NCI-H446 treated with DMSO at 0.1 percent for 48 hours (cell line): Measurements from ENCODE around the gene ZNF672.
A peak's percentile ranks its signal among the peaks of the same experiment; 100 is the strongest.
"Not testable (repeated sequence)": the region's sequence is repeated elsewhere in the genome, so short reads cannot be mapped to it uniquely, and the experiment has no call there.

ENCODE experiments used
- DNase-seq: peaks from one replicate; lab custom pipeline; 2025; lab: John Stamatoyannopoulos, UW

ZNF672 gene

GRCh38 chr1:248812736-248813425 lies 25.1 kb upstream of the ZNF672 start:
- DNase-seq: no peak

- DNase-seq: no peak
Observed at GRCh38 chr1:248813546-248813945, 24.5 kb upstream of the ZNF672 start.

- no peak for DNase-seq
Observed at GRCh38 chr1:248814351-248814750, 23.7 kb upstream of the ZNF672 start.

GRCh38 chr1:248815407-248816034 lies 22.5 kb upstream of the ZNF672 start:
- DNase-seq: no peak

DNA sequence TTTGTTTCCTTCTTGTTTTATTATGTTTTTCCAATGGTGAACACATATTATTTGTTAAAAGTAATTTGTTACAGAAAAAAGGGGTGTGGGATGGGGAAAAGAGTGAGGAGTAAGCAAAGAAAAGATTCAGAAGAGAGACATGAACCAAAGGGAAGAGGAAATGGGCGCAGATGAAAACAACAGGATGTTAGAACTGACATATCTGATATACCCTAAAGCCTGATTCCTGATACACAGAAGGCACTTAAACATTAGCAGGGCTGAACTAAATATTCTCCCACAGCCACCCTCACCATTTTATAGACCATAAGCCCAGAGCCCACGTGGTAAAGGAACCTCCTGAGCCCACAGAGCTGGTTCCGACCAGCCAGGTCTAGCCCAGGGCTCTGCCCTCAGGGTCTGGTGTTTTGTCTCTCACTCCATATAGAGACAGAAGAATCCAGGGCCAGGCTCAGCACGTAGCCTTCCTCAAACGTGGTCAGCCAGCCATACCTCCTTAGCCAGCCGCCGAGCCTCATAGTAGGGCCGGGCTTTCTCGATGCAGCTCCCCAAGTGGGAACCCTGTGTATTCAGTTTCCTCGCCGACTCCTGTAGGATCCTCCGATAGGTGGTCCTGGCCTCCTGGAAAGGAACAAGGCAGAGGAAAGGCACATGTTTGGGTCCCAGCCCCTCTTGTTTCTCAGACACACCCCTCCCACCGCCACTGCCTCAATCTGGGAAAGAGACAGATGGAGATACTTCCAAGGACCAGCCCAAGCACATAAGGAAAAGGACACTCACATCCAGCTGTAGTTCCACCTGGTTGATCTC lies 21.8 kb upstream of the ZNF672 start:
- DNase-seq: no peak

GRCh38 chr1:248817065-248817464 lies 21.0 kb upstream of the ZNF672 start:
- no peak for DNase-seq

- DNase-seq: no peak
Observed at GRCh38 chr1:248818505-248819374, 19.3 kb upstream of the ZNF672 start.

DNA sequence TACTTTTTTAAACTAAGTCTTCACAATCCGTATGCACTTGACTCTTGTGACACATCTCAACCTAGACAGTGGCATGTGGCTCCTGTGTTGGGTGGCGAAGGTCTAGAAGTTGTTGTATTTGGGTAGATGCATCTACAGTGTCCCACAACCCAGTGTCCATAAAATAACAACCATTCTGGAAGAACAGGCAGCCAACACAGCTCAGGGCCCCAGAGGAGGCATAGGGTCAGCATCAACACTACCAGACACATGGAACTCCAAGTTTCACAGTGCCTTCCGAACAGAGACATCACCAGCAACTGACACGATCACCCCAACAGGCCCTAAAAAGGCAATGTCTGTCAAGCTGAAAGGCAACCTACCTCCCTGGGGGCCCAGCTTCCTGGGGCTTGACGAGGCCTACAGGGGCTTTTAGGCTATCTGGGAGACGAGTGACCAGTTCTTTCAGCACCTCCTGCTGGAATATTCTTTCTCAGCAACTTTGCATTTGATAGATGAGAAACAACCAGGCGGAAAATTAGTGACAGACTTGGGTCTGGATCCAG lies 17.9 kb upstream of the ZNF672 start:
- DNase-seq: no peak

GRCh38 chr1:248821101-248821500 lies 16.9 kb upstream of the ZNF672 start:
- DNase-seq: no peak

GRCh38 chr1:248821641-248822040 lies 16.4 kb upstream of the ZNF672 start:
- no peak for DNase-seq

- DNase-seq: no peak
Observed at GRCh38 chr1:248822148-248823032, 15.6 kb upstream of the ZNF672 start.

DNA sequence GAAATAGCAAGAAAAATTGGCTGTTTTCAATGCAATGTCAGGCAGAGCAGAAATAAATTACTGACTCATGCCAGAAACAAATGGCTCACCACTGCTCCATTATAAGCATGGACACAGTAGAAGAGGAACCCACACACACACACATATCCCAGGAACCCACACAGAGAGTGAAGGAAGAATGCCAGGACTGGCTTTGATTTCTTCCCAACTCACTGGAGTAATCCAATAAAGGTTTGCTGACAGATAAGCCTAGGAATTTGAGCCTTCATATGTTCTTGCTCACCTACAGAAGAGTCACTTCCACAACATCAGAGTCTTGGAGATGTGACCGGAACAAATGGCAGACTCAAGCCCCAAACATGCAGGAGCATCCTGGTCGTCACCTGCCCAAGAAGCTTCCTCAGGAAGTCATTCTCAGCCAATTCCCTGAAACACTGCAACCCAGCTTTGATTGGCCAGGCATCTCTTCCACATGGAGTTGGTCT lies 14.5 kb upstream of the ZNF672 start:
- no peak for DNase-seq

DNA sequence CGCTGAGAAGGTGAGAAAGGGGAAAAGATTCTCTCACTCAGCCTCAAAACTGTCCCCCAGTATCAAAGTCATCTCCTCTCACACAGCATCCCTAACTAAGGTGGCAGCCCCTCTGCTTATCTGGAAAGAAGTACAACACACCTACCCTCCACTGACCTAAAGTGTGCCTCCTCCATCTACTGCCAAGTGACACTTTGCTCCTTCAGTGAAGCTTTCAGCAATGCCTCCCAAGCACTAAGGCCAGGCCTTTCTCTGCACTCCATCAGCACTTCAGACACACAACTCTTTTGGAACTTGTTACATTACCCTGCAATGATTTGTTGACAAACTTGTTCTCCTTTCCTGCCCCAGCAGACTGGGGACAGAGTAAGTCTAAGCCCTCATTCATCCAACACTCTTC lies 13.7 kb upstream of the ZNF672 start:
- DNase-seq: no peak

DNA sequence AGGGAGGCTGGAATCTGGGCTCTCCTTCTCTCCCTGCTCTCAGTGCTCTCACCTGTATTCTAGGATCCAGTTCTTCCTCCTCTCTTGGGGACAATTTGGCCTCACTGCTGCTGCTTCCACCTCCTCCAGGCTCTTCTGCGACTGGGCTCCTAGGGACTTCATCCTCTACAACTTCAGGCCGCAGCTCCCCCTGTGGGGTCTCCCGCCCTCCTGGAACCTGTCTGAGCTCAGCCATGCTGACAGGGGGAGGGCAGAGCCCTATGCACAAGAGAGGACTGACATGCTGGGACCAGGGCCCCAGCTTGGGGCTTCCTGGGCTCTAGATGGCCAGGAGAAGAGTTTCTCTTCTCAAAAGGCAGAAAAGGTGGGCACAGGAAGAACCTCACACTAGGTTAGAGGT lies 13.3 kb upstream of the ZNF672 start:
- no peak for DNase-seq

GRCh38 chr1:248825136-248825535 lies 12.9 kb upstream of the ZNF672 start:
- DNase-seq: no peak

DNA sequence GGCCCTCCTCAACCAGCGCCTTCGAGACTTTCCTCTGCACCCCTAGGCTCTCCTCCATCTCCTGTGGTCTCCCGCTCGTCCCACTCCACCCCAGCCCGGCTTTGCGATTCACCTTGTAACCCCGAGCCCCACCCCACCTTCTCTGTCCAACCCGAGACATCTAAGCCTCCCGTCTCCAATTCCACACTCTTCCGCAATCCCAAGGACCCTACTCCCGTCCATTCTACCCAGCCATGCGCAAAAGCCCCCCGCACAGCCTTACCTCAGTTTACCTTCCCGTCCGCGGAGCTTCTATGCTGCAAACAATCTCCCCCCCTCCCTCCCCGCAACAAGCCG lies 12.5 kb upstream of the ZNF672 start:
- DNase-seq: no peak

DNA sequence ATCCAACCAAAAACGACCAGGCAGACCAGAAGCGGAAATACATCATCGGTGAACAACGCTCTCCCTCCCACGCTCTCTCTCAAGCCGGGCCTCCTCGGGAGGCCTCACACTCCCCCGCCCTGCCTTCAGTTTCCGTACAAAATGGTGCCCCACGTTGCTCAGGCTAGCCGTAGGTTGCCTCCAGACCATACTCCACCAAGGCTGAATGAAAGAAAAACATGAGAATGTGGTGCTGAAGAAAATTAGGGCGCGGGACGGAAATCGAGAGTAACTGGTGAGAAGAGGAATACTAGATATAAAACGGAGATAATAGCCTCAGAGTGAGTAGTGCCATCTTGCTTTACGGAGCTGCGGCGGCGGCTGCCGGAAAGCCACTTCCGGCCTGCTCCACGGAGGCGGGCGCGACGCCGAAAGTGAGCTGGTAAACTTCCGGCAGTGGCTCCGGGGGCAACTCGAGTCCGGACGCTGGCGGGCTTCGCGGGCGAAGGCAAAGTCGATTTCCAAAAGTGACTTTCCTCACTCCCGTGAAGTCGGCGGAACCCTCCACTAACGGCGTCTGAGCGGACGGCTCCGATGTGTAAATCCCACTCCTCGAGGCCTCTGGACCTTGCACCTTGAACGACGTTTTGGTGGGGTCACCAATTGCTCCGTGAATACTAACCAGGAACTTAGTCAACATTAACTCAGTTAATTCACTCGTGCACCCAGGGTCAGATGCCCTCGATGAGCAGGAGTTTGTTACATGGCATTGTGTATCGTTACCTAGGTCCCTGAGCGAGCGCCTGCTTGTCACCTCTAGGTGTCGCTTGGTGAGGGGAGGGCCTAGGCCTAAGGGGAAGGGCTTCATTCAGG lies 11.9 kb upstream of the ZNF672 start, which contains the start of gene SH3BP5L:
Gene SH3BP5L (minus strand): TSS at position 7 of the 852 bp plus-strand sequence. CDS start 980 bp downstream, outside the sequence.
- DNase-seq: peak; percentile 93

- DNase-seq: no peak
Observed at GRCh38 chr1:248828845-248829244, 9.2 kb upstream of the ZNF672 start.

GRCh38 chr1:248830718-248831017 lies 7.4 kb upstream of the ZNF672 start:
- DNase-seq: not testable (repeated sequence)

DNA sequence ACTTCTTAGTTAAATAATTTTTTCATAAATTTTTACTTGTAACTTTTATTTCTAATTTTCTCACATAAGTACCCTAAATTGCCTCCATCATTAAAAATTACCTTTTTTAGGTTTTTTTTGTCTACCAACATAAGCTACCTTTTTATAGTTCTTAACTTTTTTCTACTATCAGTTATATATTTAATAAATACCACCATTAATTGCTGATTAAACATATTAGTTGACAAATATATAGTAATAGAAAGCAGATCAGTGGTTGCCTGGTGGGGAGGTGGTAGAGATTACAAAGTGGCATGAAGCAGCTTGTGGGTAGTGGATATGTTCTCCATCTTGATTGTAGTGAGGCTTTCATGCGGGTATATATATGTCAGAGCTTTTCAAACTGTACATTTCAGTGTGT lies 6.2 kb upstream of the ZNF672 start:
- DNase-seq: no peak
